HG02852 (cell line): Measurements from ENCODE around the gene IFI27L1.

Experiments used
- ATAC-seq: cut with Tn5 transposase; IDR thresholded peaks from one replicate; pipeline ENCODE4 v1.9.1; 2021; ENCODE audit warnings: mild to moderate bottlenecking, moderate library complexity; ENCODE audit not compliant: unreplicated experiment

The IFI27L1 gene, protein sequence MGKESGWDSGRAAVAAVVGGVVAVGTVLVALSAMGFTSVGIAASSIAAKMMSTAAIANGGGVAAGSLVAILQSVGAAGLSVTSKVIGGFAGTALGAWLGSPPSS

DNA sequence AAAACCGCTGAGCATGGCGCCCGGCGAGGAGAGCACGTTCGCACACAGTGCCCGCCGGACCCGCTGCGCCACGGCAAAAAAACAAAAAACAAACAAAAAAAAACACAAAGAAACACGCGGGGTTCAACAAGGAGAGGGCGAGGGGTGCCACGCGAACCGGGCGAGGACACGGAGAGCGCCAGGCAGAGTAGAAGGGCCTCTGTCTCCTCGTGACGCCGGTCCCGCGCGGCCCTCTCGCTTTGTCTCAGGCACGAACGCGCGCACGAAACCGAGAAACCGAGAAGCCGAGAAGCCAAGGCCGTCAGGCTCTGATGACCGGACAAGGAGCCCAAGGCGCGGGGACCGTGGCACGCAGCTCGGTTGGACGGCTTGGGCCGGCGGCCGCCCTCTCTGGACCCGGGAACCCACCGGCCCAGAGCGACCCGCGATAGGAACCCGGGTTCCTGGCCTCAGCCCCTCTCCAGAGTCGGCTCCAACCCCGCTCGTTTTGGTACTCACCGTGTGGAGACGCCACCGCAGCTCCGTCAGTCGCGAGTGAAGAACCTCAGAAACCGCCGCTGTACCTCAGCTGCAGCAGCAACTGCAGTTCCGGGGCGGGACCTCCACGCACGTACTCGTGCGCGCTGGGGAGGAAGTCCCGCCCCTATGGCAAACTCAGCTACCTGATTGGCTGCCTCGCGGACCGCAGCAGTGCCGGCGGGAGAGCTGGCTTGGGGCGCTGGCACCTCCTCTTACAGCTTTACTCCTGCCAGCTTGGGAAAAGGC is at the start of gene IFI27L1, which contains the start of gene DDX24:
TSS of gene IFI27L1 (plus strand) at position 690 of the 765 bp plus-strand sequence. CDS start 15,628 bp downstream, outside the sequence.
TSS of gene DDX24 (minus strand) at position 582 of the 765 bp plus-strand sequence. CDS start 1,460 bp downstream, outside the sequence.
- peak; percentile 97 for ATAC-seq

DNA sequence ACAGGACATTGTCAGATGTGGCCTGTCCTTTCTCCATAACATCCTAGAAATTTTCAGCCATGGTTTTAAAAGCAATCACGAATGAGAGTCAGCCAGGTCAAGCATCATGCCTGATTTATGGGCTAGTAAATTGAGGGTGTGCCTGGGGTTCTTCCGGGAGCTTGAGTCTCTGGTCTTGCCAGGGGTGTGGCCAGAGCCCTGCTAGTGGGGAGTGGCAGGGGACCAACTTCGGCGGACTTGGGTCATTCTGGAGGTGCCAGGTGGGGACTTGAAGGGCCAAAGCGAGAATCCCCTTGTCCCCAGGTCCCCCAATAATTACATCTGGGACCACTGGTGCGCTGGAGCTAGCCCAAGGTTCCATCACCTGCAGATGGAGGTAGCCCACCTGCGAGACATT is 49.2 kb upstream of the IFI27L1 start:
- ATAC-seq: no peak

DNA sequence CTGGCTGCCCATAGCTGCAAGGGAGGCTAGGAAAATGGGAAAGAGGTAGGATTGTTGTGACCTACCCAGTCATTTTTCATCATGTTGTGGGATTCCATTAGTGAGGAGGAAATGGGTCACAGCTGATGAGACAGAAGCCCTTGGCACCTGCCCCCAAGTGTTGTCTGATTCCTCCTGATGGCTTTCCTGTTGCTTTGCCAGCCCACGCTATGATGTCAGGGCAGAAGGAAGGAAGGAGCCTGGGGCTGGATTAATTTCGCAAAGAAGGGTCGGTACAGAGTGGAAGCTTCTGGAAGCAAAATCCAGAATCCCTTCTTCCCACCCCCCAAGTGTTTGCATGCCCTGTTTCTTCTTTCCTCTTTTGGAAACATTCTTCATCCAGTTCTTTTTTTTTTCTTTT is 46.2 kb upstream of the IFI27L1 start:
- no peak for ATAC-seq

DNA sequence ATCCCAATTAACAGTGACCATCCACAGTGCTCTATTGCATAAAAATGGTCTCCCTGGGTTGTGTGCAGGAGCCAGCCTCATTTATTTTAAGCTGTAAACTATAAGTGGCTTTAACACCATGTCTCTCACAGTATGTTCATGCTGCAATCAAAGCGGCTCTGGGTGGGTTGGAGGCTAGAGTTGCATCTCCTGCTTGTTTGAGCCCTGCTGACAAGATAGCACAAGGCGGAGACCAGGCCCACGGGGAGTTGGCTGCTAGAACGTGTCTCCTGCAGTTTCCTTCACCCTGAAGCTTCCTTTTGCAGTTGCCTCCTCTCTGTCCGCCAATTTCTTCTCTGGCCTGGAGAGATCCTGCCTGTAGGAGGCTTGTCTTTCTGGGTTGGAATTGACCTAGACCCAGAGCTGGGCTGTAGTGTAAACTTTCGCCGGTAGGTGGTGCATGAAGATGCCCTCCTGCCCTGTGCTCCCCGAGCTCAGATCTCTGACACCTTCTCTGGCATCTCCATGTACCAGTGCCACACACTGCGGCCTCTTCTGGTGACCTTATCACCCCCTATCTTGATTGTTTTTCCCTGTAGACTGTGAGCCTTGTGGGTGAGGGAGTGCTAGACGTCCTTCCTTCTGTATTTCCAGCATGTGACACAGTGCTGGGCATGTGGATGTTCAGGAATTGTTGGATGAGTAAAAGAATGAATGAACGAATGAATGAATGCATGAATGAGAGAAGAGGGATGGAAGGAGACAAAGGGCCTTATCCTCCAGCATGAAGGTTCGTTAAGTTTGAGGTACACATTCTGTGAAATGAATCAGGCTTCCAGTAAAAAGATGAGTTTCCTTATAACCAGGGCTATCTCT is 44.6 kb upstream of the IFI27L1 start:
- peak; percentile 86 for ATAC-seq

DNA sequence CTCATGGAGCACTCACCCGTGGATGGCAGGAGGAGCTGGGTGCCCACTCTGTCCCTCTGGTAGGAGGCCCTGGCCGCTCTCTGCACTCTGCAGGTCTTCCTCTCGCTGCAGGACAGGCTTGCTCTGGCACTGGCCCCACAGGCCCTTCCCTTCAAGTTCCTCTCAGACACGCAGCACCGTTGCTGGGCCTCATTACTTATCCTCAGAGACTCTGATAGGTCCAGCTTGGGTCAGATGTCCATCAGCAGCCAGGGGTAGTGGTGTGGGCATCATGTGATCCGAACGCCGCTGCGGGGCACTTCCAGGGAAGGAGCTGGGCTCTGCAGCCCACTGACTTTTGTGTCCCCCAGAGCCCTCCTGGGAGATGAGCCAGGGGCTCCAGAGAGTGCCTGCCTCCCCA is 43.2 kb upstream of the IFI27L1 start:
- no peak for ATAC-seq

DNA sequence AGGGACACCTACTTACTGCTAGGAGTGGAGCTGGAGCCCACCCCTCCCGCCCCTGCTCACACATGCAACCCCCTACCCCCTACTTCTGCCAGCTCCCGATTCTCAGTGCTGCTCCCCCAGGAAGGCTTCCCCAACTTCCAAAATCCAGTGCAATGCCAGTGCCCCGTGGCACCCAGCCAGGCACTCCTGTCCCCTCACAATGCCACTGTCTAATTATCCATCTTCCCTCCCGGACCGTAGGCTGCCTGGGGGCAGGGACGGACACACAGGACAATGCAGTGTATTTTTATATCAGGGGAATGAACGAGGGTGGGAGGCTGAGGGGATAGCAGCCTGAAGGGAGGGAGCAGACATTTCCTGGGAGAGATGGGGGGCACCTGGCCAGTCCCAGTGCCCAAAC is 42.6 kb upstream of the IFI27L1 start:
- ATAC-seq: no peak

DNA sequence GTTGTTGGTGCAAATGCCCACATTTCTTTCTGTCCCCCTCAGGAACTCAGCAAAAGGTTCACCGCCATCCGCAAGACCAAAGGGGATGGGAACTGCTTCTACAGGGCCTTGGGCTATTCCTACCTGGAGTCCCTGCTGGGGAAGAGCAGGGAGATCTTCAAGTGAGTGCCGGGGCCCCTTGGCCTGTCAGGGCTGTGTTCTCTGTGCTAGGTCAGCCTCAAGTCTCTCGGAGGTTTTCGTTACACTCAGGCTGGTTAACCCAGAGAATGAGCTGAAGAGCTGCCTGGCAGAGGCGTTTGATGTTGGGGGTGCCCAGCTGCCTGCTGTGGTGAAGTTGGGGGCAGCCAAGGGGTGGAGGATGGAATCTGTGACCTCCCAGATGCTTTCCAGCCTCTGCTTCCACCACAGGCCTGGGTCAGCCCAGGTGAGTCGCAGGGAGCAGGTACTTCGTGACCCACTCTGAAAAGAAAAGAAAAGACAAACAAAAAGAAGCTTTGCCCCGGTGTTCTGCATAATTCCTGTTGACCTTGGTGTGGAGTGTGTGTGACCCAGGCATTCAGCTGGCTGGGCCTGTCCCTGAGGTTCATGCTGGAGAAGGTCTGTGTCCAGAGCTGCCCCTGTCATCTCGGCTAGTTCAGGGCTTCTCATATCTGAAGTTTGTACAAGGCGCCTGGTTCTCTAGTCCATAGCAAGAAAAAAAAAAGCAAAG is 42.0 kb upstream of the IFI27L1 start:
- ATAC-seq: no peak

DNA sequence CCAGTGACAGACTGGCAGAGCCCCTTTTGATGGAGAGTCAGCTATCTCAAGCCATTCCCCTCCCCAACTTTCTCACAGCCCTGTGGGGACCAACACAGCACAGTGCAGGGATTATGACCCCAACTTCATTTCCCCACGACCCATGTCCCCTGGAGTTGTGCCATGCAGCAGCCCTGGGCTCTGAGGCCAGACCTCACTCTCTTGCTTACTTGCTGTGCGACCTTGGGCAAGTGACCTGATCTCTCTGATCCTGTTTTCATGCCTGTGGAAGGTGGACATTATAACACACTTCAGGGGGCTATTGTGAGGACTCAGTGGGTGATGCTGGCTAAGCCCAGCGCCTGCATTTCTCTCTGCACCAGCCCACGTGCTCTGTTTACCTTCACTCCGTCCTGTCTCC is 40.9 kb upstream of the IFI27L1 start:
- no peak for ATAC-seq

DNA sequence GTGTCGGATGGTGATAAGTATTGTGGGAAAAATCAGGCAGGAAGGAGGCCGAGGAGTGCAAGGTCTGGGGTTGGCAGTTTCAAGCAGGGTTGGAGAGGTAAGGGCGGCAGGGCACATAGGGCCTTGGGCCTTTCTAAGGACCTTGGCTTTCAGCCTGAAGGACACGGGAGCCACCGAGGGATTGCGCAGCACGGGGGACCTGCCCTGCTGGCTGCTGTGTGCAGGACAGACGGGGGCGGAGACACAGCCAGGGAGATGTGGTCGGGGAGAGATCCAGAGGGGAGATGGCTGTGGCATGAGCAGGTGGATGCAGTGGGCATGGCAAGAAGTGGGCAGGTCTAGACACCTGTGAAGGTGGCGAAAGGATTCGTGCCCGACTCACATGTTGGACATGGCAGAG is 40.3 kb upstream of the IFI27L1 start:
- no peak for ATAC-seq

DNA sequence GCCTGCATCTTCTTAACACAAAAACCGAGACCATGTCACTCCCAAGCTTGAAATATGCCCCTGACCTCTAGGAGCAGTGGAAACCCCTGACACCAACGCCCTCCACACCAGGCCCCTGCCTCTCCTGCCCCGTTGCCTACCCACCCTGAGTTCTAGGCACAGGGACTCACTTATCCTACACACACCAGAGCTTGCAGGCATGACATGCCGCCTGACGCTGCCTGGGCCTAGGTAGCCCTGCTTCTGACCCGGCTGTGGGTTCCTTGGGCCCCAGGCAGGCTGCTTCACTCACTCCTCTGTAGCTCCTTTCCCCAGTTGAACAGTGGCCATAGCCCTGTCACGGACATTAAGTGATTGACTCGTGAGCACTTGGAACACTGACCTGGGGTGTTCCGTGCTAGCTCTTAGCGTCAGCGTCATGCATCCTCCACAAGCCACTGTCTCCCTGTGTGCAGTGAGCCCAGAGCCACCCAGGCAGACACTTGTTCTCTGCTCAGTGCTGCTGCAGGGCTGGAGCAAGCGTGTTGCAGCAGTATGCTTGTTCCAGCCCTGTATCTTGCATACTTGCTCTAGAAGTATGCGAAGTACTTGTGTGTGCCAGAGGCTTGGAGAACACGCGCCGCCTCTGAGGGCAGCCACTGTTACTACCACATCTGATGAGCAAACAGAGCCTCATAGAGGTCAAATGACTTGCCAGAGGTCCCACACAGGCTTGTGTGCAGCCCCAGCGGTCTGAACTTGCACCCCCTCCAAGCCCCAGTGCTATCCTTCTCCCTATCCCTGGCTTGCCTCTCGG is 39.4 kb upstream of the IFI27L1 start:
- no peak for ATAC-seq

DNA sequence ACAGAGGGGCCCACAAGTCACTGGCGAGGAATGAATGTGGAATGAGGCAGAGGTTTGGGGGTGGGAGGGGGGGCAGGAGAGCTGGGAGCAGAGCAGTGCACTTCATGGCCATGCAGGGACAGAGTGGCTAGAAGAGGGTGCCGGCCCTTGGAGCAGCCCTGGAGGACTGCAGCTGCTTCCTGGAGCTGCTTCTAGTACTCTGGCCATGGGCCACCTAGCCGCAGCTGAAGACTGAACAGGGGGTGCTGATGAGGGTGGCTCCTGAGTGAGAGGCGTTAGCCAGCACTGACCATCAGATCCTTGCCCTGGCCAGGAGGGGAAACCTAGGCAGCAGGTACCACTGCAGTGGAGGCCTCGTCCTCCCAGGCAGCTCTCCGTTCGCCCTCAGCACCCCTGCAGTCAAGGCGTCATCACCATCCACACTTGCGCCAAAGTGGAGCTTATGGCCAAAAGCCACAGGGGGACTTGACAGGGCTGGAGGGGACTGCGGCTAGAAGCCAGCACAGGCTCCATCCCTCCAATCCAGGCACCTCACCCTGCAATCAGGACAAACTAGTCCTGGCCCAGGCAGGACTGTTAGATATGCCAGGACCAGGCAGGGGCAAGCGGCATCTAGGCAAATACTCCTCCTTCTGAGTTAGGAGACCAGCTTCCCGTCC is 38.5 kb upstream of the IFI27L1 start:
- no peak for ATAC-seq

DNA sequence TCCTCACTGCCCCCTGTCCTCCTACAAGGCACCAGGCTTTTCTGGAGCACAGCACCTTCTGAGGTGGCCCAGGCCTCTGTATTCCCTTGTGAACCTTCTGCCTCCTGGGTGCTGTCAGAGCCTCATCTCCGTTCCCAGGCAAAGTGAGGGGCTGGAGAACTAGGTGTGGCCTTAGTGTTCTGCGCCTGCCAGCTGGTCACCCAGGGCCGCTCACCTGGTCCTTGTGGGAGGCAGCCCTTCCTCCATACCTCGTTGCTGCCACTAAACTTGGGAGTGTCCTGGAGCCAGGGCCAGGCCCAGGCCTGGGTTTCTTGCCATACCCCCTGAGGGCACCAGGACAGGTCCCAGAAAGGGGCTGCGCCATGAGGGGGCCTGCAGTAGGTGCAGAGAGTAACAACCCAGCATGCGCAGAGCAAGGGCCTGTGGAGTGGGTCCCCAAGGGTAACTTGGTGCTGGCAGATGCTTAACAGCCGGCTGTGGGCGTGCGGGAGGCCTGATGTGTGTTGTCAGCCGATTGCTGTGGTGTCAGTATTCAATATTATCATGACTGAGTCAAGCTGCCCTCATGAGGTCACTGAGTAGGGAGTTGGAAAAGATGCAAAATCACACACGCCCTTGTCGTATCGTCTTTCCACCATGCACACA is 37.9 kb upstream of the IFI27L1 start:
- ATAC-seq: no peak

DNA sequence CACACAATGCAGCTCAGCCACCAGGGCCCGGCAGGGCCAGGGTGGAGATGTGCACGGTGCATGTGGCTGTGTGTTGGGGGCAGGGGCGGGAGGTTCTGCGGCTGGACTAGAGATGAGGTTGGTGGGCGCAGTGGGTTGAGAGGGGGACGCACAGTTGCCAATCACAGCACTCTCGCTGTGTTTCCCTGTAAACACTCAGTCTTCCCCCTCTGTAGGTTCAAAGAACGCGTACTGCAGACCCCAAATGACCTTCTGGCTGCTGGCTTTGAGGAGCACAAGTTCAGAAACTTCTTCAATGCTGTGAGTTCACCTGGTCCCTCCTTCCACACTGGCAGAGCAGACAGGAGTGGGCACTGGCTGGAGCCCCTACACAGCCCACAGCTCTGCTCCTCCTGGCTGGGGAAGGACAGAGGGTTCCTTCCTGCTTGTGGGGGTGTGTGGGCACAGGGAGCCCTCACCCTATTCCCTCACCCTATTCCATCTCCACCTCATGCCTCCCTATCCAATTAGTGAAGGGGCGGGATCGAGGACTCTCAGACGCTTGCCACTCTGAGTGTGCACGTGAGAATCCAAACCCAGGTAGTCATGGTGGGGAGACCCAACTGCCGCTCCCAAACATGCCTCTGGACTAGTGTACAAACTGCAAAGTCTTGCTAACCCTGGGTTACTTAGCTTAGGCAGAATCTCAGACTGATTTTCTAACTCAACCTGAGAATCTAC is 37.2 kb upstream of the IFI27L1 start:
- ATAC-seq: no peak

DNA sequence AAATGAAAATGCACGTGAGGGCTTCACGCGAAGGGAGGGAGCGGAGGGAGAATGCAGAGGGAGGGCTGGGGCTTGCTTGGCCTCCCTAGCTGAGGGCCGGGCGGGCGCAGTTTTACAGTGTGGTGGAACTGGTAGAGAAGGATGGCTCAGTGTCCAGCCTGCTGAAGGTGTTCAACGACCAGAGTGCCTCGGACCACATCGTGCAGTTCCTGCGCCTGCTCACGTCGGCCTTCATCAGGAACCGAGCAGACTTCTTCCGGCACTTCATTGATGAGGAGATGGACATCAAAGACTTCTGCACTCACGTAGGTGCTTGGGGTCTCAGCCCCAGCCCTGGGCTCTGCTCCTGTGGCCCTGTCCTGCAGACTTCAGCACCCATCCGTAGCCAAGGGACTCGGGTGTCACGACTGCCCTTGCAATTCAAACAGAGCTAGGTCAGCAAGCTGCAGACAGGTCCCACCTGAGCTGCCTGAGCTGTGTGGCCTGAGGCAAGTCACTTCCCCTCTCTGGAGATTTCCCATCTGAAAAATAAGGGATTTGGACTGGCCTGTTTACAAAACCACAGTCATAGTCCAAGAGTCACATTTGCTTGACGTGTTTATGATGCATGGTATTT is 36.5 kb upstream of the IFI27L1 start:
- no peak for ATAC-seq

DNA sequence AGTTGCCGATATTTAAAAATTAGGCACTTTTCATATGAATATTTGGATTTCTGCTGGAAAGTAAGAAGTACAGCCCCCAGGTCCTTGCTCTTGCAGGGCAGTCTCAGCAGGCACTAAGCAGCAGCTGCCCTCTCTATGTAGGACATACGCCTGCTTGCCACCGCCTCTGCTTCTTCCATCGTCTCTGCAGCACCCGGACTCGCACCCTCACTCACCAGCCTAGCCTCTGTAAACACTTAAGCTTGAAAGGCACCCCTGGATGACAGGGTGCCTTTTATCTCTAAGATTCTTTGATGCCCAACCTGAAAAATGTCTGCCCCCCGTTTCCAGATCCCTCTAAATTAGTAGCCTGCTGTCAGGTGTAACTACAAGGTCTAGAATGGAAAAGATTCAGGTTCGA is 36.0 kb upstream of the IFI27L1 start:
- ATAC-seq: no peak

DNA sequence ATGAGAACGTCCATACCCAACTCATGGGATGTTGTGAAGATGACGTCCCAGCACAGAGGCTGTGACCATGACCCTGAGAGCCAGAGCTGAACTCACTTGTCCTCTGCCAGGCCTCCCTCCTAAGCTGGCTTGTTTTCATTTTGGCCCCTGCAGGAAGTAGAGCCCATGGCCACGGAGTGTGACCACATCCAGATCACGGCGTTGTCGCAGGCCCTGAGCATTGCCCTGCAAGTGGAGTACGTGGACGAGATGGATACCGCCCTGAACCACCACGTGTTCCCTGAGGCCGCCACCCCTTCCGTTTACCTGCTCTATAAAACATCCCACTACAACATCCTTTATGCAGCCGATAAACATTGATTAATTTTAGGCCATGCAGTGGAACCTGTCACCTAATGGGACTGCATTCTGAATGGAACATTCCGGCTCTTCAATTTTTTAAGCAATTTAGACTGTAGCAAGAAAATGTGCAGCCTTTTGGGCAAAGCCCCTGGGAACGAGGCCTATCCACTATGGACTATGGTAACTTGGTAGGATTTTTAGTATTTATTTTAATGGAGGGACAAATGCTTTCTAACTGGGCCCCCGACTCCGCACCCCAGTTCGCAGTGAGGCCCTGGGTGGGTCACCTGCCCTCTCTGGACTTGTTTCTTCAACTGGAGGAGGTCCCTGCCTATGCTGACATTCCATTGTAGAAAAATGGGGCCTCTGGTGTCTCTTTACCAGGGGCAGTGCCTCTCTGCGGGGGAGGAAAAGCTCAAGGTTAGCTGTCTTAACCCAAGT is 35.4 kb upstream of the IFI27L1 start:
- ATAC-seq: no peak

DNA sequence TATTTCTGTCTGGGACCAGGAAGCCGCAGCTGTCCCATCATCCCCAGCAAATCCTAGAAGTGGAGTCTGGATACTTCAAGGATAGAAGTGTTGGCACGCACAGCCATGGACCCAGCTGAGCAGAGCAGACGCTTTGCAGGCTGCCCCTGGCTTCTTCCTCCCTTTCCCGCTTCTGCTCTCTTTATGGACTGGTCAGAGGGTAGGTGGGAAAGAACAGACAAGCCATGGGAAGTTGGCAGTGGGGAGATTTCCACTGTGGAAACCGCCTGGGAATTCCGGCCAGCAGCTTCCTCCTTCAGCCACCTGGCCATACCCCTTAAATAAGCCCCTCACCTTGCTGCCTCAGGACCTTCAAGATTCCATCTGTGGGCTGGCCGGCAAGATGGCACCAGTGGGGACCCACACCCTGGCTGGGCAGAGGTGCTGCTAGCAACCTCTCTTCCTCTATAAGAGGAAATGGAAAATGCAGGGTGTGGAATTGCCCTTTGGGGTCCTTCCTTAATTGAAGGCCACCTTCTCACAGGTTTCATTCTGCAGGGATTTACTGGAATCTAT is 34.3 kb upstream of the IFI27L1 start:
- ATAC-seq: no peak
